Natural killer cell (primary cell): ENCODE data around the gene CCNF. TPM values are rescaled to one million over a fixed set of nuclear protein-coding genes. Genes with fewer than 3 reads are reported as not detected.
A peak's percentile ranks its signal among the peaks of the same experiment; 100 is the strongest.

Experiments used
- ATAC-seq, 3 donors: fragments of 150-1000 bp in 2 of 3; fragments of 200-7000 bp in 1 of 3; cut with Tn5 transposase; 1 replicate in 1 of 3; 2 replicates in 2 of 3; pipeline ENCODE4 v1.10.0; 2021; ENCODE audit warnings: mild to moderate bottlenecking in 2 of 3, moderate library complexity in 2 of 3
- DNase-seq, 2 donors: peaks; one replicate each; pipeline versions ENCODE4 v3.0.0 to v3.0.0-alpha.2; 2013 to 2021; ENCODE audit warnings: mixed read lengths in 1 of 2
- H3K27ac ChIP-seq: one replicate; pipeline ENCODE4 v1.5.1; 2013; ENCODE audit warnings: mild to moderate bottlenecking, low read length
- H3K27me3 ChIP-seq: one replicate; pipeline ENCODE4 v1.6.1; 2013; ENCODE audit warnings: low read length; ENCODE audit not compliant: control insufficient read depth, insufficient read depth
- H3K36me3 ChIP-seq: one replicate; pipeline ENCODE4 v1.6.1; 2013; ENCODE audit warnings: low read length; ENCODE audit not compliant: control insufficient read depth, insufficient read depth
- H3K4me1 ChIP-seq: one replicate; pipeline ENCODE4 v1.6.1; 2013; ENCODE audit warnings: low read length; ENCODE audit not compliant: control insufficient read depth, insufficient read depth
- H3K4me3 ChIP-seq: one replicate; pipeline ENCODE4 v1.5.1; 2013; ENCODE audit warnings: low read length
- H3K9me3 ChIP-seq: one replicate; pipeline ENCODE4 v1.6.1; 2013; ENCODE audit warnings: low read length; ENCODE audit not compliant: control insufficient read depth, insufficient read depth
- H3K27ac Mint-ChIP-seq, 2 donors: one replicate each; pipeline ENCODE4 v1.8.0; 2022; ENCODE audit warnings: mild to moderate bottlenecking in 2 of 2, mixed read lengths in 2 of 2, moderate library complexity in 1 of 2
- H3K27me3 Mint-ChIP-seq, 2 donors: one replicate each; pipeline ENCODE4 v1.8.0; 2022; ENCODE audit warnings: low read depth in 2 of 2, mixed read lengths in 2 of 2
- H3K36me3 Mint-ChIP-seq: one replicate; pipeline ENCODE4 v1.8.0; 2022; ENCODE audit warnings: mixed read lengths
- H3K4me1 Mint-ChIP-seq, 2 donors: one replicate each; pipeline ENCODE4 v1.8.0; 2022; ENCODE audit warnings: mixed read lengths in 2 of 2
- H3K4me3 Mint-ChIP-seq: one replicate; pipeline ENCODE4 v1.8.0; 2022; ENCODE audit warnings: mild to moderate bottlenecking, moderate library complexity, mixed read lengths
- H3K9me3 Mint-ChIP-seq, 2 donors: one replicate each; pipeline ENCODE4 v1.8.0; 2022; ENCODE audit warnings: mixed read lengths in 2 of 2
- CTCF ChIP-seq: fragments of 200-600 bp; IDR thresholded peaks from one replicate; pipeline ENCODE4 v1.8.0; 2022; ENCODE audit warnings: antibody characterized with exemption
- WGBS: methylation state at CpG from one replicate; pipeline ENCODE4 v1.1.7; 2013; ENCODE audit warnings: missing lambda C conversion rate; ENCODE audit not compliant: insufficient coverage; 5-methylcytosine and 5-hydroxymethylcytosine counted together
- intact Hi-C: fragments of 100-400 bp; cut with micrococcal nuclease; formaldehyde crosslinking; loops from one replicate; pipeline ENCODE4 v1.14.2; 2022
- total RNA-seq, 4 donors: library from RNA; stranded (reverse); fragments of 120-200 nt in 1 of 4; gene quantifications; one replicate each; pipeline versions ENCODE4 v1.2.3 to v1.2.4, GENCODE V29; 2013 to 2022

Gene CCNF
- total RNA-seq, 3 donors from 2014 or later (not counting 1 experiment from before 2014, with no cell fraction given), result 7.5 to 14.2 (median 8.4) TPM

GRCh38 chr16:2470603-2471015, 41.4 kb downstream of the CCNF start:
- Histone ChIP-seq H3K4me3 (no peak overlapping the region), H3K27ac (no peak overlapping the region), H3K36me3 (no peaks in the 10 kb centered on the region), H3K27me3 (peaks cover 41% of the 10 kb centered on the region), H3K4me1 (peaks cover 42% of the 10 kb centered on the region), H3K9me3 (no peaks in the 10 kb centered on the region)
- peaks cover 12 to 20% of the 10 kb centered on the region in 2 donors for H3K27me3 Mint-ChIP-seq
- H3K36me3 Mint-ChIP-seq, result no peaks in the 10 kb centered on the region
- peaks cover 0 to 24% of the 10 kb centered on the region in 2 donors for H3K4me1 Mint-ChIP-seq
- no peak overlapping the region for H3K4me3 Mint-ChIP-seq
- TF ChIP-seq CTCF, result no peak
- WGBS, result 44% methylated on average over 9 of the region's 9 CpGs
- H3K9me3 Mint-ChIP-seq, result no peaks in the 10 kb centered on the region
- ATAC-seq (no peak), DNase-seq (peak in 1 of 2 donors; percentile 19)
- no peak overlapping the region for H3K27ac Mint-ChIP-seq
- intact Hi-C loops, result no loop called here

- Histone ChIP-seq H3K36me3 (no peaks in the 10 kb centered on the region), H3K4me1 (peaks cover 47% of the 10 kb centered on the region), H3K27ac (no peak within 1 kb of the TSS), H3K4me3 (no peak within 1 kb of the TSS), H3K9me3 (no peaks in the 10 kb centered on the region), H3K27me3 (peaks cover 41% of the 10 kb centered on the region)
- Mint-ChIP-seq H3K4me3 (no peak within 1 kb of the TSS), H3K4me1 (peaks cover 3 to 24% of the 10 kb centered on the region in 2 donors), H3K27me3 (peaks cover 12 to 20% of the 10 kb centered on the region in 2 donors), H3K36me3 (no peaks in the 10 kb centered on the region), H3K27ac (no peak within 1 kb of the TSS), H3K9me3 (no peaks in the 10 kb centered on the region)
- under 1% methylated on average over 57 of the region's 59 CpGs for WGBS
- ATAC-seq, result no peak
- peak in 1 of 2 donors; percentile 36 for DNase-seq
- intact Hi-C loops, result no loop called here
- TF ChIP-seq CTCF, result no peak
These were observed 41.9 kb downstream of the CCNF start, which contains the start of gene NTN3 for GRCh38 chr16:2471016-2471652. NTN3 (plus strand) TSS chr16:2471297; CDS start chr16:2471702, 405 bp downstream.

GRCh38 chr16:2471653-2472487, 42.6 kb downstream of the CCNF start:
- no peak for DNase-seq
- Histone ChIP-seq H3K27ac (no peak overlapping the region), H3K36me3 (no peaks in the 10 kb centered on the region), H3K4me3 (no peak overlapping the region), H3K4me1 (peaks cover 48% of the 10 kb centered on the region), H3K27me3 (peaks cover 41% of the 10 kb centered on the region), H3K9me3 (no peaks in the 10 kb centered on the region)
- H3K4me3 Mint-ChIP-seq, result no peak overlapping the region
- 35% methylated on average over 61 of the region's 61 CpGs for WGBS
- H3K36me3 Mint-ChIP-seq, result no peaks in the 10 kb centered on the region
- H3K4me1 Mint-ChIP-seq, result peaks cover 11 to 24% of the 10 kb centered on the region in 2 donors
- ATAC-seq, result no peak
- H3K9me3 Mint-ChIP-seq, result no peaks in the 10 kb centered on the region
- intact Hi-C loops, result no loop called here
- H3K27ac Mint-ChIP-seq, result no peak overlapping the region
- peaks cover 12 to 20% of the 10 kb centered on the region in 2 donors for H3K27me3 Mint-ChIP-seq
- no peak for TF ChIP-seq CTCF
